Stimulated activated CD4-positive, alpha-beta T cell treated with anti-CD3 and anti-CD28 coated beads, Interleukin-1b, Interleukin-23, amount 100 ng/mL, for 24 hours (primary cell): ENCODE results near the gene OR52E6.

Experiments used
- DNase-seq, 4 experiments: peaks; one replicate each; pipeline ENCODE4 v3.0.0-alpha.2; 2020; ENCODE audit warnings: low read depth in 4 of 4, low spot score in 1 of 4

The OR52E6 gene

DNA sequence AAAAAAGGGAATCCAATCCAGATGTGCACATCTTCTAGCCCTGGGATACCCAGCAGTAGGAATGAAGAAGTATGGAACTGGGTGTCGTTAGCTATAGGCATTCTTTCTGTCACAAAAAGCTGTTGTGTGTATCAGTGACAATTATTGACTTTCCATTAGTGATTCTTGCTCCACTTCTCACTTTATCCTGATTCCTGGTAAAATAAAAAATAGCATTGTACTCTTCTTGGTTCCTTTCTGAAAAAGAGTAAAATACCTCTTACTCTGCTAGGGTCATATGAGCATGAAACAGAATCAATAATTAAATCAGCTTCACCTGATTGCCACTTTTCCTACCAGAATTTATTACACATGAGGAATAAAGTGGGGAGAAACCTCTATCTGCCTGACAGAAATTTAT, at the start of gene OR52E6:
OR52E6 (minus strand) TSS at position 101 of the 400 bp plus-strand sequence; CDS start at position 101, 0 bp downstream.
- no peak for DNase-seq

DNA sequence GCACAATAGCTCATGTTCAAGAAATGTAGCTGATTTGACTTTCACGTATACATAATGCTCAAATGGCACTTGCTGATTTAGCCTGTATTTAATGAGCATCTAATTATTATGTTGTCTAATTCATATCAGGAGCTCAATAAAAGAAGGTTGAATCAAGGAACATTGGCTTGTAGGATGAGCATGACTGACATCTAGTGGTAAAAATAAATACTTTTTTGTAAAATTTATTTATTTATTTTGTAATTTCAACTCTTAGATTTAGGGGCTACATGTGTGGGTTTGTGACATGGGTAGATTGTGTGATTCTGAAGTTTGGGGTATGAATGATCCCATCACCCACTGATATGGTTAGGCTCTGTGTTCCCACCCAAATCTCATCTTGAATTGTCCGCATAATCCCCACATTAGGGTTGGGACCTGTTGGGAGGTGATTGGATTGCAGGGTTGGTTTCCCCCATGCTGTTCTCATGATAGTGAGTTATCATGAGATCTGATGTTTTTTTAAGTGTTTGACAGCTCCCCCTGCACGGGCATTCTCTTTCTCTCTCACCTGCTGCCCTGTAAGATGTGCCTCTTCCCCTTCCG, 49.6 kb upstream of the OR52E6 start:
- DNase-seq = no peak

DNA sequence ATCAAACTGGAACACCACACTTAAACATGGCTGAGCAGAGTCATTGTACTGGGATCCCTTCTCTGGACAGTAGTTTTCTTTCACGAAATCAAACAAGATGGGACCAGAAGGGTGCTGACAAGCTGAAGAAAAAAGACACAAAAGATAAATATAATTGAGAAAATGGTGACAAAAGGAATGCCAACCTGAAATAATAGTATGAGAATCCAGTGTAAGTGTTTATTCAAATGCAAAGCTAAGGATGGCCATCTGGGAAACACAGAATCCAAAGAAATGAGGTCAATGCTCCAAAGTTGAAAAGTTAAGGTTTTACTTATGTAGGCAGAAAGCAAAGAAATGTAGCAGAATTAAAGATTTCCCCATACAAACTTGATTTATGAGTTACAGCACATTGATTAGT, 46.0 kb upstream of the OR52E6 start:
- DNase-seq = no peak

DNA sequence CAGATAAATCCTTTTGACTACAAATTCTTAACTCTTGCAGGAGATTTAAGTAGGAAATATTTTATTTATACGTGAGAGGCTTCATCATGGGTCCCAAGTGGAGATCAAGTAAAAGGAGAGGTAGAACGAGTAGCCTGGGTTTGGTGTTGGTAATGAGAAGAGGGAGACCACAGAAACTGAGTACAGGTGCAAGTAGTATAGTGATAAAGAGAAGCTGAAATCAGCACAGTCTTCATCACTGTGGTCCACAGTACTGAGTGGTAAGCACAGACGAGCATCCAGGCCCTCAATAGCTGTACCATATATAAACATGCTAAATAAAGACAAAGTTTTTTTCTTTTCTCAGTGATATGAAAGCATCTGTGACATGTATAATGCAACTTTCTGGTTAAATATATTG, 45.5 kb upstream of the OR52E6 start:
- no peak for DNase-seq

DNA sequence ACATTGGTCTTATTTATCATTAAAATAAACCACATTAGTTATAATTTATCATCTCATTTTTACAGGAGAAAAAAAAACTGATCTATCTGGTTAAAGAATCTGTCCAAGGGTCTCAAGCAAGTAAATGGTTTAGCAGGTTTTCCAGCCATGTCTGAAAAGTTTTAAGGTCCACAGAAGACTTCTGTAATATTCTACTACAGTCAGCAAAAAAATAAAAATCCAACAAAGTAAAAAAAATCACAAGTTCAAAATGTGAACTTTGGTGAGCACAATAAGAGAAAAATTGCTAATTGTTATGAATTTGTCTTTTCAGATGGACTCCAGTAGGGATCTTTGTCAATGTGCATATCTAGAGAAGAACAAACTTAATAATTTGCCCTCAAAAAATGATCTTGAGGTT, 40.1 kb upstream of the OR52E6 start:
- no peak for DNase-seq

DNA sequence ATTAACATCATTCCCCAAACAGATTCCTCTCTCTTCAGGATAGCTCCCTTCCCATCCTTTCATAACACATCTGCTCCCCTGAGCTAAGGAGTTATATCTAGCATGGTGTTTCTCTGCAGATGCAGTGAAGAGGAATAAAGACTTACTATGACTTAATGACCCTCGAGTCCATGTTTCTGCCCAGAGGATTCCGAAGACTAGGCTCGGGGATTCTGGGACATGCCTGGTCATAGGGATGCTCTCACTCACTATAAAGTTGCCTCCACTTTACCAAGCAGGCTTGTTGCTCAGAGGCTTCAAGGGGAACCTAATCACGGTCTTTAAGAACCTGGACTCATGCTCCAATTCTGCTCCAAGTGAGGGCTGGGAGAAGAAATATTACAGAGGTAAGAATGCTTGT, 38.6 kb upstream of the OR52E6 start, which contains the start of gene OR52E4:
OR52E4 (plus strand) TSS at position 301 of the 400 bp plus-strand sequence. CDS start 3,664 bp downstream, outside the sequence.
- no peak for DNase-seq

DNA sequence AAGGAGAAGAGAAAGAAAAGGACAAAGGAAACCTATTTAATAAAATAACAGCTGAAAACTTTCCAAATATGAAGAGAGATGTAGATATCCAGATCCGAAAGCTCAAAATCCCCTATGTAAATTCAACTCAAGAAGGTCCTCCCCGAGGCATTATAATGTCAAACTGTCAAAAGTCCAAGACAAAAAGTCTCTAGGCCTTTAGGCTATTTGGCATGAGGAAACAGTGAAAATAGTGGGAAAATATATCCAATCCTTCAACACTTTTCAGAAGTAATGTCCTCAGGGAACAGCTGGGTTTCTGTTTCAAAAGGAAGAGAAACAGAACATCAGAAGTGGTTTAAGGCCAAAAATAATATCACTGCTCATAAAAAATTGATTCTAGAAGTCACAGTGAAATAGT, 36.9 kb upstream of the OR52E6 start:
- DNase-seq = no peak

DNA sequence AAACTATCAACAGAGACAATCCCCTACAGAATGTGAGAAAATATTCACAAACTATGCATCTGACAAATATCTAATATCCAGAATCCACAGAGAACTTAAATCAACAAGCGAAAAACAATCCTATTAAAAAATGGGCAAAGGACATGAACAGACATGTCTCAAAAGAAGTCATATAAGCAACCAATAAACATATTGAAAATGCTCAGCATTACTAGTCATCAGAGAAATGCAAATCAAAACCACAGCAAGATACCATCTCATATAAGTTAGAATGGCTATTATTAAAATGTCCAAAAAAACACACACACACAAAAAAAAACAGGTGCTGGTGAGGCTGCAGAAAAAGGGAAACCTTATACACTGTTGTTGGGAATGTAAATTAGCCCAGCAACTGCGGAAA, 24.1 kb upstream of the OR52E6 start:
- DNase-seq = no peak

DNA sequence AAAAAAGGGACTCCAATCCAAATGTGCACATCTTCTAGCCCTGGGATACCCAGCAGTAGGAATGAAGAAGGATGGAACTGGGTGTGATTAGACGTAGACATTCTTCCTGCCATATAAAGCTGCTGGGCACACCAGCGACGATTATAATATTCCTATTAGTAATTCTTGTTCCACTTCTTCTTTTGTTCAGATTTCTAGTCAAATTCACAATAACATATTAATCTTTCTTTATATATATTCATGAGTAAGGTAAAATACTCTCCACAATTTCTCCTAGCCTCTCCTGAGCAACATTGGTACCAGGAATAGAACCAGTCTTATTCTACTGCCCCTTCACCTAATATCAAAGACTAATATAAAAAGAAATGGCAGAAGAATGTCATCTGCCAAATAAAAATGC, 15.9 kb upstream of the OR52E6 start, which contains the start of gene OR52E8:
OR52E8 (minus strand) TSS at position 101 of the 400 bp plus-strand sequence; CDS start at position 101, 0 bp downstream.
- DNase-seq = no peak

DNA sequence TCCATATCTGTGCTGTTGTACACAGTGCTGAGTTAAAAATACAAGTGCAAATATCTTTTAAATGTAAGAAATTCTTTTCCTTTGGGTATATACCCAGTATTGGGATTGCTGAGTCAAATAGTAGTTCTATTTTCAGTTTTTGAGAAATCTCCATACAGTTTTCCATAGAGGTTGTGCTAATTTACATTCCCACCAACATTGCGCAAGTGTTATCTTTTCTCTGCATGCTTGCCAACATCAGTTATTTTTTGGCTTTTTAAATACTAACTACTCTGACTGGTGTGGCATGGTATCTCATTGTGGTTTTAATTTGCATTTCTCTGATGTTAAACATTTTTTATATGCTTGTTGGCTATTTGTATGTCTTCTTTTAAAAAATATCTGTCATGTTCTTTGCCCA, 9.3 kb upstream of the OR52E6 start:
- DNase-seq = no peak

DNA sequence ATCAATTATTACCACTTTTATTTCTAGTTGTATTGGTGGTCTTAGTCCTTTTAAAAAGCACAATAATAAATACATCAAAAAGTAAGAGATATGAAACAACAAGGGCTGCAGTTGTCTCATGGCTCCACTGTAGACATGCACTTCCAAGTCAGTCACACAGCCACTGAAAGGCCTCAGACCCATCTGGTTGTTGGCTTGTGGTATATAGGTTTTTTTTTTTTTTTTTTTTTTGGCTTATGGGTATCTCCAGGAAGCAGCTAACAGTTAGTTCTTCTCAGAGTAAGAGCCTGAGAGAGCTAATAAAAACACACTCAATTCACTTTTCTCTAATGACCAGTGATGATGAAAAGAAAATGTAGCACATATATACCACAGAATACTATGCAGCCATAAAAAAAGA, 6.0 kb upstream of the OR52E6 start:
- no peak for DNase-seq

DNA sequence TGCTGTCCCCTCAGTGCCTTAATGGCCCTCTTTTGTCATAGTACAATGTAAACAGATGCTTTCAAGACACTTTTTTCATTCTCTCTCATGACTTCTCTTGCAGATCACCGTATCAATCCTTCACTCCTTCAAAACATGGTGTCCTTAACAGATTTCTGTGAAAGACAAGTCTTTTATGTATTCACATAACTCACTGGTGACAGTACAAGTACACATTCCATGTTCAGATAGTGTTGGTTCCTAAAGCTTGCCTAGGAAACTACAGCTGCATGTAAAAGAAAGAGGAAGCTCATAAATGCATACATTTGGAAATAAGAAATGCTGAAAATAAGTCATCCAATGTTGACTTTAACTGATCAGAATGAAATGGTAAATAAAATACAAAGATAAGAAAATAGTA, 5.0 kb upstream of the OR52E6 start:
- DNase-seq = no peak

DNA sequence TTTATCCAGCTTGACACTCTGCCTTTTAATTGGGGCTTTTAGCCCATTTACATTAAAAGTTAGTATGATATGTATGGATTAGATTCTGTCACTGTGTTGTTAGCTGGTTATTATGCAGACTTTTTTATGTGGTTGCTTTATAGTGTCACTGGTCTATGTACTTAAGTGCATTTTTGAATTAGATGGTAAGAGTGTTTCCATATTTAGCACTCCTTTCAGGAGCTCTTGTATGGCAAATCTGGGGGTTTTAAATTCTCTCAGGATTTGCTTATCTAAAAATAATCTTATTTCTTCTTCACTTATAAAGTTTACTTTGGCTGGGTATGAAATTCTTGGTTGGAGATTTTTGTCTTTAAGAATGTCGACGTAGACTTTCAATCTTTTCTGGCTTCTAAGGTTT, 4.0 kb downstream of the OR52E6 start:
- DNase-seq = no peak

DNA sequence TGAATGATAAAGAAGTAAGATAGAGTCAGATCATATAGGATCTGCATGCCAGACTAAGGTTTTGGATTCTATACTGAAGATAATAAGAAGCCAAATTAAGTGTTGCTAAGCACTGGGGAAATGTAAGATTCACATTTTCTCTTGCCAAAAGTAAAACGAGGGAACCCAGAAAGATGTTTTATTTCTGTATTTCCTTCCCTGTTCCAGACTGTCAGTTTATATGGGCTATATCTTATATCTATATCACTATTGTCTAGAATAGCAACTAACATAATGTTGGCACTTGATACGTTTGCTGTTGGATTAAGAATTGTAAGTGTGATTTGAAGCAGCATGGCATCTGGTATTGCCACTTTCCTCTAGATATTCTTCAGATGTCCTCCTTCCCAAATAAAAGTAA, 8.3 kb downstream of the OR52E6 start:
- no peak for DNase-seq

DNA sequence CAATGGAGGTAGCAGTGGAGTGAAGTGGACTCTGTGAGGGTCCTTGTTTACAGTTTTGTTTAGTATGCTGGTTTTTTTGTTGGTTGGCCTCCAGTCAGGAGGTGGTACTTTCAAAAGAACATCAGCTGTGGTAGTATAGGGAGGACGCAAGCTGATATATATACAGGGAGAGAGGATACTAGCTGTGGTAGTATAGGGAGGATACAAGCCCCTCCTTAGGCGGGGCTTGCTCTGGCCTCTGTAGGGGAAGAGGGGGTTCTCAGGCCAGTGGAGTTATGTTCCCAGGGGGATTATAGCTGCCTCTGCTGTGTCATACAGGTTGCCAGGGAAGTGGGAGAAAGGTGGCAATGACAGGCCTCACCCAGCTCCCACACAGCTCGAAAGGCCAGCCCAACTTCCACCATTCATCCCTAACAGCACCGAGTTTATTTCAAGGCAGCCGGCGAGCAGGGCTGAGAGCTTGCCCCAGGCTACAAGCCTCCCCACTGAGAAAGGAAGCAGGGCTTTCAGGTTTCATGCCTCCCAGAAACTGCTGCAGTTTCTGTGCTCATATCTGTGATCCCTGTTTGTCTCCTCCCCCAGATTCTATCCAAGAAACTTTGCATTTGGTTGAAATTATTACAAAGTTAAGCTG, 10.4 kb downstream of the OR52E6 start:
- DNase-seq = no peak

DNA sequence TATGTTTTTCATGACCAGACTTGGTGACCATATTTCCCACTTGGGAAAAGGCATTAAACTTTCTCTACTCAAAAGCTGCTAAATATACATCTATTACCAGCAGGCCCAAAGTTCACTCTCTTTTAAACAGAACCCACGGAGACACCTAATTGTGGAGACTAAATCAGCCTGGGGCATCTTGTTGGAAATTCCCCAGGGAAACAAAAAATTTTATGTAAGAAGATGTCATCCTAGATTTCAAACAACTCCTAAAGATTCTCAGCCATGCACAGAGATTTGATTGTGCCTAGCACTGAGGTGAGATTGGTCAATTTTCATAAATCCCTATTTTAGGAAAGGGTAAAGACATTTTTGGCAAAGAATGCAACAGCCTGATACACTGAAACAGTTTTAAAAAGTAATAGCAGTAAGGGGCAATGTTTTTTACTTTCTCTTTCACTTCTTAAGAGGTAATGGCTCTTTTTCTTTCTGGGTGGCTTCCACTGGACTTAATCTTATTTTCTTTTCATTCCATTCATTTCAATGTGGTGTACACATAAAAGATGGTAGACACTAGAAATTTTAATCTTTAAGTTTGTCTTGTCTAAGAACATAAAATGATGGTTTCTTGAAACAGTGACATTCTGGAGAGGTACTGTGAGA, 23.3 kb downstream of the OR52E6 start:
- DNase-seq = no peak

DNA sequence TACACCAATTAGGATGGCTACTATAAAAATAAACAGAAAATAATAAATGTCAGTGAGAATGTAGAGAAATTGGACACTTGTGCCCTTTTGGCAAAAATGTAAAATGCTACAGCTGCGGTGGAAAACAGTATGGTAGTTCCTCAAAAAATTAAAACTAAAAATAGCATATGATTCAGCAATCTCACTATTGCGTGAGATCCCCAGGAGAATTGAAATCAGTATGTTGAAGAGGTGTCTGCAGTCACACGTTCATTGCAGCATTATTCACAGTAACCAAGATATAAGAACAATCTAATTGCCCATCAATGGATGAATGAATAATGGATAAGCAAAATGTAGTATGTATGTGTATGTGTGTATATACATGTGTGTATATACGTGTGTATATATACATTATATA, 26.2 kb downstream of the OR52E6 start:
- no peak for DNase-seq

DNA sequence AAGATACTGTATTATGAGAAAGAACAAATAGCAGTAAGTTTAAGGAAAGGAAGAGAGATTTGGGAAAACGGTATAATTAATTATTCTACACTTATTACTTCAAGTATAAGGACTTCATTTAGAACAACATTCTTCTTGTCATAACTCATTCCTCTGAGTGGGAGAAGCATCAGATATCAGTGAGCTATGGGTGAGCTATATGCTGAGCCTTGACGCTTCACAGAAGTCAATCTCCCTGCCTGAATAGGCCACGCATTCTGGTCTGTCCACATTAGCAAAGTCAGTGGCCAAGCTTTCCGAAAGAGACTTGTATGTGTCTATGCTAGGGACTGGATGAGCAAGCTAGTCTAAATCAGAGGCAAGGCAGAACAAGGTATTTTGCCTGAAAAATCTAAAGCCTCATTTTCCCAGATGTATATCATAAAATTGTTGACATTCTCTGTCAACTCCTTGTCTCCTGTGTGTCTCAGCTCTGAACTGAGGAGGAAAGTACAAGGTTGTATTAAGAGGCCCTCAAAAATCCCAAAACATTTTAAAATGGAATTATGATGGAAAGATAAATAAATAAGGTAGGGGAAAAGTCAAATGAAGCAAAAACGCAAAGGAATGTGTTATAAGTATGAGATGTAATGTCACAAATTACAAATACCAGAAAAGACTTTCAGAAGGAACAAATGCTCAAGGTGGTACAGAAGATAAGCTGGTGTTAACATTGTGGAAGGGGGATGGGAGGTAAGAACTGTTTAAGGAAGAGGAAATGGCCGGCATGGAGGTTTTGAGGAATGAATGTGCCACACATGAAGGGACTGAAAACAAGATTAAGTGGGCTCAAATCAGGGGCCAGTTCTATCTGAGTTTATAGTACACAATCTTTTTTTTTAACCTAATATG, 31.5 kb downstream of the OR52E6 start:
- no peak for DNase-seq

DNA sequence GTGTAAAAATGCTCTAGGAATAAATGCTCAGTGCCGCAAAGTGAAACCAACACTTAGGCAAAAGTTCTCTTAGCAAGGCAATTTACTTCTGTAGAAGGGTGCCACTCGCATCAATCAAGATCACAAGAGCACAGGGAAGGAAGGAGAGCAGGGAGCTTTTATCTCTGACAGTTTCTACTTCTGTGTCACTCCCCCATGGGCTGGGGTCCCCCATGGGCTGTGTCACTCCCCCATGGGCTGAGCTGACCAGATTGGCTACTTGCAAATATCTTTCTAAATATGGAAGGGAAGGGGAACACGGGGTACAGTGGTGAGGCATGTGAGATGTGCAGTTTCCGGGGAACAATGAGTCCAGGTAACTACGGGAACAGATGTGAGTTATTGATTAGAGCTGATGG, 32.6 kb downstream of the OR52E6 start:
- DNase-seq = no peak

DNA sequence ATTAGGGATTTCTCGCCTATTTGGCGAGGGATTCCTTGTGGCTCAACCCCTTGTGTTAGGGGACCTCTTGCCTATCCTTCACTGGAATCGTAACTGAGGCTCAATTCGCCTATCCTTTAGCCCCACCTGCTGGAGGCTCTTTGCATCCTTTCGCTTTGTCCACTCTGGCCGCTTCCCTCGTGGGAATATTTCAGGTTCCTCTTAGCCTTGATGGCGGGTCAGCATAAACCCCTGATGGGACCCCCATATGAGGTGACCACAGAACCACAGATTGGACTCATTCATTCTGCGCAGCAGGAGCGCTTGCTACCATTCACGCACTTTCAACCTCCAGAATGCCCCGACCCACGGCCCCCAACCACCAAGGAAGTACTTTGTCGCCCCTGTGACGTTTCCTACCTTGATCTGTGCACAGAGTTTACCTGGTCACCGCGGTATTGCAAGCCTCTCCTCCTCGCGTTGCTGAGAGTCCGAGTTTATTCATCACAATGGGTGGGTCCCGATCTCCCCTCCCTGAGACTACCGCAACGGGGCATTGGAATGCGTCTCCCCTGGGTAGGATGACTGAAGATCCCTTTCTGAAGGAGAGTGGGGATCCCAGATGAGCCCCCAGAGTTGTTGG, 33.1 kb downstream of the OR52E6 start, which contains the start of gene OR52N2:
OR52N2 (plus strand) TSS at position 425 of the 622 bp plus-strand sequence. CDS start 11,412 bp downstream, outside the sequence.
- peak; percentile 34 to 53 (median 46) for DNase-seq

DNA sequence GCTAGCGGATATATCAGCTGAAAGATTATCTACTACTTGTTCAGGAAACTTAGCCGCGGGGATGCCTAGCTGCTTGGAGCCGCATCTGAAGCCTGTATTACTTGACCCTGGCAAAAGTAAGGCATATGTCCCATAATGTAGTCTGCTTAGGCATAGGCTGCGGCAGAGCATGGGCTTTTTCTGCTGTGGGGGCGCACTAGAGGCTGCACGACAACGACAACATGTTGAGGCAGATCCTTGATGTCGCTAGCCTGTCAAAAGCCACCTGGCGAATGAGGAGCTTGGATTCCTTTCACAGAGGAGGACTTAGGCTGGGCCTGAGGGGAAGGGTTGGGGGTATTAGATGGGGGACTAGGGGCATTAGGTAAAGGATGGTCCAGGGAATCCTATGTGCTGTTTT, 34.1 kb downstream of the OR52E6 start:
- no peak for DNase-seq
